Measurements from ENCODE around the gene CD4.
"Not testable (repeated sequence)": the region's sequence is repeated elsewhere in the genome, so short reads cannot be mapped to it uniquely, and the experiment has no call there.

The CD4 gene

DNA sequence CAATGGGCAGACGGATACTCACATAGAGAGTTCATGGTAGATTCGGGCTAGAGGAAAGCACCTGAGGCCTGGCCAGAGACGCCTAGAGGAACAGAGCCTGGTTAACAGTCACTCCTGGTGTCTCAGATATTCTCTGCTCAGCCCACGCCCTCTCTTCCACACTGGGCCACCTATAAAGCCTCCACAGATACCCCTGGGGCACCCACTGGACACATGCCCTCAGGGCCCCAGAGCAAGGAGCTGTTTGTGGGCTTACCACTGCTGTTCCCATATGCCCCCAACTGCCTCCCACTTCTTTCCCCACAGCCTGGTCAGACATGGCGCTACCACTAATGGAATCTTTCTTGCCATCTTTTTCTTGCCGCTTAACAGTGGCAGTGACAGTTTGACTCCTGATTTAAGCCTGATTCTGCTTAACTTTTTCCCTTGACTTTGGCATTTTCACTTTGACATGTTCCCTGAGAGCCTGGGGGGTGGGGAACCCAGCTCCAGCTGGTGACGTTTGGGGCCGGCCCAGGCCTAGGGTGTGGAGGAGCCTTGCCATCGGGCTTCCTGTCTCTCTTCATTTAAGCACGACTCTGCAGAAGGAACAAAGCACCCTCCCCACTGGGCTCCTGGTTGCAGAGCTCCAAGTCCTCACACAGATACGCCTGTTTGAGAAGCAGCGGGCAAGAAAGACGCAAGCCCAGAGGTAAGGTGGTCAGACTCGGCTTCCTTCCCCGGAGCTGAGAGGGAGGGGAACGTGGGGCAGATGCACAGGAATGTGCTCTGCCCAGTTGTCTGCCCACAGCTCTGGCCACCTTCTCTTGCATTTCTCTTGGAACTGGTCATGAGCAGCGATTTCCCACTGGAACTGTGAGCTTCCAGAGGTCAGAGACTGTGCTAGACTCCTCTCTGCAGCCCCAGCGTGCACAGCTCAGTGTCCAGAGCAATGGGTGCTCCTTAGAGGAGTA, at the start of gene CD4:
TSS of gene CD4 (plus strand) at position 557 of the 953 bp plus-strand sequence. CDS start 10,611 bp downstream, outside the sequence.
- Mint-ChIP-seq H3K9me3 (no peaks in the 10 kb centered on the region), H3K27me3 (peaks cover 10% of the 10 kb centered on the region), H3K27ac (ENCODE audit: low read depth) (no peak within 1 kb of the TSS), H3K36me3 (ENCODE audit: insufficient read depth) (peaks cover 4% of the 10 kb centered on the region), H3K4me1 (peaks cover 13% of the 10 kb centered on the region), H3K4me3 (peak within 1 kb of the TSS; percentile 8)
- DNase-seq (ENCODE audit: low spot score in 2 of 2) (no peak), ATAC-seq (replicated peaks; ENCODE audit: extremely low read depth, poor library complexity, severe bottlenecking) (no peak)

DNA sequence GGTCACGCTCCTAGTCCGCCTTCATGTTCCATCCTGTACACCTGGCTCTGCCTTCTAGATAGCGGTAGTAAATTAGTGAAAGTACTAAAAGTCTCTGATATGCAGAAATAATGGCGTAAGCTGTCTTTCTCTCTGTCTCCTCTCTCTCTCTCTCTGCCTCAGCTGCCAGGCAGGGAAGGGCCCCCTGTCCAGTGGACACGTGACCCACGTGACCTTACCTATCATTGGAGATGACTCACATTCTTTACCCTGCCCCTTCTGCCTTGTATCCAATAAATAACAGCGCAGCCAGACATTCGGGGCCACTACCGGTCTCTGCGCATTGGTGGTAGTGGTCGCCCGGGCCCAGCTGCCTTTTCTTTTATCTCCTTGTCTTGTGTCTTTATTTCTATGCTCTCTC, 47.2 kb upstream of the CD4 start:
- not testable (repeated sequence) for DNase-seq (ENCODE audit: low spot score in 2 of 2); H3K4me3 Mint-ChIP-seq; H3K27me3 Mint-ChIP-seq; H3K4me1 Mint-ChIP-seq; H3K36me3 Mint-ChIP-seq (ENCODE audit: insufficient read depth); H3K9me3 Mint-ChIP-seq; H3K27ac Mint-ChIP-seq (ENCODE audit: low read depth); ATAC-seq (replicated peaks; ENCODE audit: extremely low read depth, poor library complexity, severe bottlenecking)

DNA sequence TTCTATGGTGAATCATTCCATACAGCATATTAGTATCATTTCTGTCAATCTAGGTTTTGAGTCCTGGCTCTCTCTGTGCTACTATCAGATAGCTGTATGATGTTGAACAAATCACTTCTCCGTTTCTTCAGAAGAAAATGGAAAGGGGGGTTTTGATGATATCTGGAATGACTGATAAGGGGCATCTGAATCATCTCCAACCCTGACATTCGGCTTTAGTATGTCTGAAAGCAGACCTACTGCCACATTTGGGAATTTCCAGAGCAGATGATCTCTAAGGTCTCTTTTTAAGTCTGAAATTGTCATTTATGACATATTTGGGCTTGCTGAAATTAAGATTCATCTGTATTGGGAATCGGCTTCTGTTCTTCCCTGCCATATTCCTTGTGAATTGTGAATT, 46.5 kb upstream of the CD4 start:
- Mint-ChIP-seq H3K36me3 (ENCODE audit: insufficient read depth) (peaks cover 9% of the 10 kb centered on the region), H3K4me3 (no peak overlapping the region), H3K9me3 (no peaks in the 10 kb centered on the region), H3K27me3 (no peaks in the 10 kb centered on the region), H3K27ac (ENCODE audit: low read depth) (no peak overlapping the region), H3K4me1 (peaks cover 9% of the 10 kb centered on the region)
- DNase-seq (ENCODE audit: low spot score in 2 of 2) (no peak), ATAC-seq (replicated peaks; ENCODE audit: extremely low read depth, poor library complexity, severe bottlenecking) (no peak)

DNA sequence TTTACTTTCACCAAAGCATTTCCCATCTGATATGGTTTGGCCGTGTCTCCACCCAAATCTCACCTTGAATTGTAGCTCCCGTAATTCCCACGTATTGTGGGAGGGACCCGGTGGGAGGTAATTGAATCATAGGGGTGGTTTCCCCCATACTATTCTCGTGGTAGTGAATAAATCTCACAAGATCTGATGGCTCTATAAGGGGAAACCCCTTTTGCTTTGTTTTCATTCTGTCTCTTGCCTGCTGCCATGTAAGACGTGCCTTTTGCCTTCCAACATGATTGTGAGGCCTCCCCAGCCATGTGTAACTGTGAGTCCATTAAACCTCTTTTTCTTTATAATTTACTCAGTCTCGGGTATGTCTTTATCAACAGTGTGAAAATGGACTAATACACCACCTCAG, 46.0 kb upstream of the CD4 start:
- not testable (repeated sequence) for H3K27me3 Mint-ChIP-seq; H3K4me3 Mint-ChIP-seq; ATAC-seq (replicated peaks; ENCODE audit: extremely low read depth, poor library complexity, severe bottlenecking); H3K4me1 Mint-ChIP-seq; H3K27ac Mint-ChIP-seq (ENCODE audit: low read depth); DNase-seq (ENCODE audit: low spot score in 2 of 2); H3K9me3 Mint-ChIP-seq; H3K36me3 Mint-ChIP-seq (ENCODE audit: insufficient read depth)

DNA sequence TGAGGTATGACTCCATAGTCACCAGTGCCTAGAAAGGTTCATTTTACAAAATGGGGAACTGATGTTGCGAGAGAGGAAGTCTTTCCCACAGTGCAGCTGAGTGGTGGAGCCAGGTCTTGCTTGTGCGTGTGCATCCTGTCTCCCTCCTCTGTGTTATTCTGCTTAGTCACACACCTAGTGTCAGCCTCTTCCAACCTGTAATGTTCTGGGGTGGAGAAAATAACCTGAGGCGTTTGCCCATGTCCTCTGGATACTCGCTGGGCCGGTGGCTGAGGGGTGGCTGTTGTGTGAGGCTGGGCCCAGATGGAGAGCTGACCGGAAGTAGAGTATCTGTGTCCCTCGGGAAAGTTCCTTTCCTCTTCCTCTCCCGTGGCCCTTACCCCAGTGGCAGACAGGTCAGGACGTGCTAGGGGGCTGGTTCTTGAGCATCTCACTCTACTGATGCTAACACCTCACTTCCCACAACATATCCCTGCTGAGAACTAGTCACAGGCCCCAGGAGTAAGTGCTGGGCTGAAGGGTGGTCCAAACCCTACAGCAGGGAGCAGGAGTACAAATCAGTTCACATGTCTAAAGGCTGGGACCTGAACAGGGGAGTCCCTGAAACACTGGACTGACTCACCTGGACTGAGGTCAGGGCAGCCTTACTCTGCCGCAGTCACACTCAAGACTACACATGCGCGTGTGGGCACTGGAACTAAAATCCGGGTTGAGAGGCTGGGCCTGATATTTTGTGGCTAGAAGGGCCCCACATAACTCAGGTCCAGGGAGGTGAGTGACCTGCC, 43.4 kb upstream of the CD4 start:
- H3K27ac Mint-ChIP-seq (ENCODE audit: low read depth), result peak overlapping the region; percentile 54
- H3K27me3 Mint-ChIP-seq, result no peaks in the 10 kb centered on the region
- H3K9me3 Mint-ChIP-seq, result no peaks in the 10 kb centered on the region
- H3K36me3 Mint-ChIP-seq (ENCODE audit: insufficient read depth), result peaks cover 23% of the 10 kb centered on the region
- H3K4me3 Mint-ChIP-seq, result no peak overlapping the region
- no peak for DNase-seq (ENCODE audit: low spot score in 2 of 2)
- peaks cover 13% of the 10 kb centered on the region for H3K4me1 Mint-ChIP-seq
- no peak for ATAC-seq (replicated peaks; ENCODE audit: extremely low read depth, poor library complexity, severe bottlenecking)

DNA sequence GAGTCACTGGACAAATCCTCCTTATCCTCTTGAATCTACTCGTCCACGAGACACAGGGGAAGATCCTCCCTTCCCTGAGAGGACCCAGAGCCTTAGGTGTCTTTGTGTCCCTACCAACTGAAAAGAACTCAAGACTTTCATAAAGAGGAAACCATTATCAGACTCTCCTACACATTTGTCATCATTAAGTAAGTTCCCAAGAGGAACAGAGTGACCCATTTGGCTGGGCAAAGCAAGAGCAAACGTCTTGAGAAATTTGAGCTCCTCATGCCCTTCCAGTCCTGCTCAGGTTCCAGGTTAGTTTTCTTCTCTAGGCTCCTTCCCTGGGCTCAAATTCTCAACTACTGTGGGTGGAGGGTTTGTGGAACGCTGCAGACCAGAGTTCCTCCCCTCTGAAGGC, 42.1 kb upstream of the CD4 start:
- peaks cover 26% of the 10 kb centered on the region for H3K4me1 Mint-ChIP-seq
- H3K36me3 Mint-ChIP-seq (ENCODE audit: insufficient read depth), result peaks cover 27% of the 10 kb centered on the region

DNA sequence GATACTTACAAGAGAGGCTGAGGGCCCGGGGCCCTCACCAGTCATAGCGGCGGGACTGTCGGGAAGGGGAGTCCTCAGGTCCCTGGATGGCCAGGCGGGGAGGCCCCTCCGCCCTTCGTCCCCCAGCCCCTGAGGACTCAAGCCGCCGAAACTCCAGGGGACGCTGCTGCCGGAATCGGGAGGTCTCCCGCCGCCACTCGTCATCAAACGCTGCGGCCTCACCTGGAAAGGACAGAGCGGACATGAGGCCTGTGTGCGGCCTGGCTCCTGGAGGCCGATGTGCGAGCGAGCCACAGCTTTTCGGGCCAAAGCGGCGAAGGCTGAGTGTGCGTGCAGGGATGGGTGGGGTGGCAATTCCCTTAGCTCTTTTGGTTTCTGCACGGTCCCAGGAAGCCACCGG, 40.6 kb upstream of the CD4 start:
- ATAC-seq (replicated peaks; ENCODE audit: extremely low read depth, poor library complexity, severe bottlenecking), result no peak
- Mint-ChIP-seq H3K4me3 (no peak overlapping the region), H3K27ac (ENCODE audit: low read depth) (no peak overlapping the region), H3K9me3 (no peaks in the 10 kb centered on the region), H3K27me3 (no peaks in the 10 kb centered on the region), H3K36me3 (ENCODE audit: insufficient read depth) (peaks cover 37% of the 10 kb centered on the region), H3K4me1 (peaks cover 34% of the 10 kb centered on the region)
- no peak for DNase-seq (ENCODE audit: low spot score in 2 of 2)

More for the DNA sequence above, 42.1 kb upstream of the CD4 start:
- H3K27ac Mint-ChIP-seq (ENCODE audit: low read depth), result no peak overlapping the region
- H3K4me3 Mint-ChIP-seq, result no peak overlapping the region
- H3K9me3 Mint-ChIP-seq, result no peaks in the 10 kb centered on the region
- DNase-seq (ENCODE audit: low spot score in 2 of 2), result no peak
- no peaks in the 10 kb centered on the region for H3K27me3 Mint-ChIP-seq
- no peak for ATAC-seq (replicated peaks; ENCODE audit: extremely low read depth, poor library complexity, severe bottlenecking)

DNA sequence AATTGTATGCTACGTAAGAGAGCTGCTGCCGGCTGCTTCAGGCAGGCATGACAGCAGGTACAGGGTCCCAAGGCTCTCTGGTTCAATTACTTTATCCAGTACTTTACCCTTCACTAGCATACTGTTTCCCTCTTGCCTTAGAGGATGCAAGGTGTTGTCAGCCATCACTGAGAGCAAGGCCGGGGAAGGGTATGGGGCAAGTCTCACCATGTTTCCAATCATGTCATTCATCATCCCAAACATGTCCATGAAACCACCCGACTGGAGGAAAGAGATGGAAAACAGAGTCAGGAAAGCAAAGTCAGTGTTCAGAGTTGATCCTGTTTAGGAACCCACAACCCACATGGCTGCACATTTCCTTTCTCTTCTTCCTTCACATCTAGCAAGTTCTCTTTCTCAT, 38.8 kb upstream of the CD4 start:
- H3K4me1 Mint-ChIP-seq, result peaks cover 28% of the 10 kb centered on the region
- H3K9me3 Mint-ChIP-seq, result no peaks in the 10 kb centered on the region
- ATAC-seq (replicated peaks; ENCODE audit: extremely low read depth, poor library complexity, severe bottlenecking), result no peak
- H3K27me3 Mint-ChIP-seq, result no peaks in the 10 kb centered on the region
- DNase-seq (ENCODE audit: low spot score in 2 of 2), result no peak
- H3K27ac Mint-ChIP-seq (ENCODE audit: low read depth), result no peak overlapping the region
- H3K36me3 Mint-ChIP-seq (ENCODE audit: insufficient read depth), result peaks cover 34% of the 10 kb centered on the region
- H3K4me3 Mint-ChIP-seq, result no peak overlapping the region

DNA sequence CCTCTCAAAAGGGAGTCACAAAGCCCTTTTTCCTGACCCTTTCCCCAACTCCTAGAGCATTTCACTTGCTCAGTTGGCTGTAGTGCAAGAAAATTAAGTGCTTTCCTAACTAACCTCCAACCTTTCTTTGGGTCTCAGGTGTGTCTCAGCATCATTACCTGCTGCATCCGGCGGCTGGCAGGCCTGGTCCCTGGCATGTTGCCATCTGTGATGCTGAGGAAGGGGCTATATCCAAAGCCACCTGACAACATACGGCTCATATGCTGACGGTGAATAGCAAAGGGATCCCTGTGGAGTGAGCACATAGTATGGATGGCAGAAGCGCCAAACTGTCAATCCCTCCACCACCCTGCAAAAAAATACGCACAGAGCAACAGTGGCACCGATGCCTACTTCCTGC, 37.6 kb upstream of the CD4 start:
- H3K4me3 Mint-ChIP-seq, result peak overlapping the region; percentile 95
- peaks cover 27% of the 10 kb centered on the region for H3K4me1 Mint-ChIP-seq
- ATAC-seq (replicated peaks; ENCODE audit: extremely low read depth, poor library complexity, severe bottlenecking) (no peak), DNase-seq (ENCODE audit: low spot score in 2 of 2) (no peak)
- H3K27me3 Mint-ChIP-seq, result no peaks in the 10 kb centered on the region
- H3K9me3 Mint-ChIP-seq, result no peaks in the 10 kb centered on the region
- peaks cover 34% of the 10 kb centered on the region for H3K36me3 Mint-ChIP-seq (ENCODE audit: insufficient read depth)
- peak overlapping the region; percentile 95 for H3K27ac Mint-ChIP-seq (ENCODE audit: low read depth)

DNA sequence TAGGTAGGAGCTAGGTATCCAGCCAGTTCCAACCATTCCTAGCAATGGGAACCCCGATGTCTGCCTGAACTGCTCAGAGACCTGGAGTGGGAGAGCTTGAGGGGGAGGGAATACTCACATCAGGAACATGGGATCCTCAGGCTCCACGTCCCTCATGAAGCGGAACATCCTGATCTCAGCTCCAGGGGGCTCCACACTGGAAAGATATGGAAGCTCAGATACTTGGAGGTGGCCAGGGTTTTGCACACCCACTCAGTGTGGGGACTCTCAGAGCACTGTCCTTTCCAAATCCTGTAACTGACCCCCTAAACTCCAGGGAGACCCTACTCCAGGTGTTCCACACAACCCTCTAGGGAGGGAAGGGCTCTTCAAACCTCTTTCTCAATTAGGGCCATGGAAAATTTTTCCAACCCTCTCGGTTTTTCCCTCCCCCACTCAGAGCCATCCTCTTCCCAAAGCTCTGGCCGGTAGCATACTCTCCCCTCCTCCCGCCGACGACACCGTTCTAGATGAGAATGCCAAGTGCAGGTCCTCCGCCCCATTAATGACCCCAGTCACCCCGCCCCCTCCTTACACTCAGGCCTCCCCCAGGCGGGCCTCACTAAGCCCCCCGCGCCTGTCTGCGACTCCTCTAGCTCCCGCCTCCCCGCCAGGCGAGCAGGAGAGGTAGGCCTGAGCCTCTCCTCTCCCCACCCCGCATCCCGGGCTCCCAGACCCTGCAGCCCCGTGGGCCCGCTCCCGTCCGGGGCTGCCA, 37.0 kb upstream of the CD4 start:
- H3K9me3 Mint-ChIP-seq, result no peaks in the 10 kb centered on the region
- no peak for ATAC-seq (replicated peaks; ENCODE audit: extremely low read depth, poor library complexity, severe bottlenecking)
- H3K27ac Mint-ChIP-seq (ENCODE audit: low read depth), result peak overlapping the region; percentile 95
- DNase-seq (ENCODE audit: low spot score in 2 of 2), result no peak
- H3K27me3 Mint-ChIP-seq, result no peaks in the 10 kb centered on the region
- H3K4me1 Mint-ChIP-seq, result peaks cover 27% of the 10 kb centered on the region
- peak overlapping the region; percentile 95 for H3K4me3 Mint-ChIP-seq
- peaks cover 31% of the 10 kb centered on the region for H3K36me3 Mint-ChIP-seq (ENCODE audit: insufficient read depth)

DNA sequence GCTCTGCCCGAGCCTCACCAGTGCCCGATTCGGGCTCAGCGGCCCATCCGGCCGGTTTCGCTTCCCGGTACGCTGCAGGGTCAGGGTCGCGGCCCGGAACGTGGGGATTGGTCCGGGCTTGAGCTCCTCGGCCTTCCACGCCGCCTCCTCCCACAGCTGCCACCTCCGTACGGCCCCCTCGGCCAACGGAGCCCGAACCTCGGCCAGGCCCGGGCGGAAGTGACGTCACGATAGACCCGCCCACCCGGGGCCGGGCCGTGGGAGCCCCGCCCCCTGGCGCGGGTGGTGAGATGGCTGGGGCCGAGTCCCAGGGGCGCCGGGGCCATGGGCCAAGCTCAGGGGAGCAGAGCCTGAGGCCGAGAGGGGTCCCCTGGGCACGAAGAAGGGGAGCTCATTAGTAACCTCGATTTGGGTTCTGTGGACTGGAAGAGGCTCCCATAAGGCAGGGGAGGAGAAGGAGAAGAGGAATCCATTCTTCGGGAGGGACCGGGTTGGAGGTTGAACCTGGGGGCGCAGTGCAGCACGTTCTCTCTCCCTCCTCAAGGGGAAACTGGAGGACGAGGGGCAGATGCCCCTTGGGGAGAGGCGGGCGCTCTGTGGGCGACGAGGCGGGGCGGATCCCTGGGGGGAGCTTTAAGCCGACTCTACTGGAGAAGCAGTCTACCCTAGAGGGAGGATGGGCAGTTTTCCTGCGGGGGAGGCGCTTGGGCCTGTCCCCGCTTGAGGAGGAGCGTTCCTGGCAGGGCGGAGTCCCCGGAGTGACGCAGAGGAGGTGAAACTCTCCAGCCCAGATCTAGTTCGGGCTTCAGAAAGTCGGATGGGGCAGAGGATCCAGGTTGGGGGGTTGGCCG, 36.2 kb upstream of the CD4 start, which contains the start of gene MLF2:
TSS of gene MLF2 (minus strand) at position 221 of the 851 bp plus-strand sequence. CDS start 807 bp downstream, outside the sequence.
- DNase-seq (ENCODE audit: low spot score in 2 of 2), result peak; percentile 96 to 97
- peak within 1 kb of the TSS; percentile 95 for H3K27ac Mint-ChIP-seq (ENCODE audit: low read depth)
- peak within 1 kb of the TSS; percentile 95 for H3K4me3 Mint-ChIP-seq
- no peaks in the 10 kb centered on the region for H3K9me3 Mint-ChIP-seq
- peaks cover 28% of the 10 kb centered on the region for H3K36me3 Mint-ChIP-seq (ENCODE audit: insufficient read depth)
- H3K4me1 Mint-ChIP-seq, result peaks cover 27% of the 10 kb centered on the region
- peak; percentile 99 for ATAC-seq (replicated peaks; ENCODE audit: extremely low read depth, poor library complexity, severe bottlenecking)
- H3K27me3 Mint-ChIP-seq, result no peaks in the 10 kb centered on the region

Data from central memory CD8-positive, alpha-beta T cell (primary cell).